CD4-positive, alpha-beta T cell (primary cell): ENCODE data around the gene ZNF175. TPM values are rescaled to one million over a fixed set of nuclear protein-coding genes. Genes with fewer than 3 reads are reported as not detected.

Source experiments
- ATAC-seq: fragments of 200-7000 bp; cut with Tn5 transposase; one replicate; pipeline ENCODE4 v1.10.0; 2022; ENCODE audit warnings: mild to moderate bottlenecking; ENCODE audit not compliant: poor library complexity
- CTCF ChIA-PET: fragments of 350-600 bp; sonication (Branson Sonifier 250); formaldehyde crosslinking; loops from one replicate; lab custom pipeline; 2021; ENCODE audit warnings: antibody characterized with exemption, inconsistent platforms; lab: Charles Lee
- POLR2A ChIA-PET: fragments of 350-600 bp; sonication (Branson Sonifier 250); formaldehyde crosslinking; loops from one replicate; lab custom pipeline; 2021; ENCODE audit warnings: antibody characterized with exemption, inconsistent platforms; lab: Charles Lee
- DNase-seq, 14 experiments: peaks; one replicate each; pipeline ENCODE4 v3.0.0-alpha.2; 2013 to 2020; ENCODE audit warnings: mixed read lengths in 2 of 14
- H3K27ac ChIP-seq, 2 donors: one replicate each; pipeline versions ENCODE4 v1.5.1 to v1.7.0; 2013; ENCODE audit warnings: low read length in 2 of 2, low read depth in 1 of 2, mild to moderate bottlenecking in 1 of 2
- H3K27me3 ChIP-seq, 2 experiments: 1 replicate in 1 of 2; 2 replicates in 1 of 2; pipeline versions ENCODE4 v1.6.1 to v1.7.0; 2013; ENCODE audit warnings: low read length in 2 of 2, control low read depth in 1 of 2, mild to moderate bottlenecking in 1 of 2, moderate library complexity in 1 of 2; ENCODE audit not compliant: insufficient read depth in 2 of 2, control insufficient read depth in 1 of 2
- H3K36me3 ChIP-seq: one replicate; pipeline ENCODE4 v1.6.1; 2013; ENCODE audit warnings: low read length, control low read depth; ENCODE audit not compliant: insufficient read depth
- H3K4me1 ChIP-seq: one replicate; pipeline ENCODE4 v1.6.1; 2013; ENCODE audit warnings: low read length, control low read depth; ENCODE audit not compliant: insufficient read depth
- H3K4me3 ChIP-seq: one replicate; pipeline ENCODE4 v1.5.1; 2013; ENCODE audit warnings: mild to moderate bottlenecking, low read length, moderate library complexity
- H3K9me3 ChIP-seq, 2 experiments: 1 replicate in 1 of 2; 2 replicates in 1 of 2; pipeline versions ENCODE4 v1.6.1 to v1.7.0; 2013; ENCODE audit warnings: low read length in 2 of 2, mild to moderate bottlenecking in 2 of 2, control low read depth in 1 of 2, moderate library complexity in 1 of 2; ENCODE audit not compliant: control insufficient read depth in 1 of 2, insufficient read depth in 1 of 2
- H3K27ac Mint-ChIP-seq: one replicate; pipeline ENCODE4 v1.8.0; 2020; ENCODE audit warnings: mixed read lengths
- H3K27me3 Mint-ChIP-seq: one replicate; pipeline ENCODE4 v1.8.0; 2021; ENCODE audit warnings: mixed read lengths
- H3K36me3 Mint-ChIP-seq: one replicate; pipeline ENCODE4 v1.8.0; 2021; ENCODE audit warnings: low read depth, mixed read lengths
- H3K4me1 Mint-ChIP-seq: one replicate; pipeline ENCODE4 v1.8.0; 2021; ENCODE audit warnings: low read depth, mixed read lengths
- H3K4me3 Mint-ChIP-seq: one replicate; pipeline ENCODE4 v1.8.0; 2020; ENCODE audit warnings: mild to moderate bottlenecking, mixed read lengths
- H3K9me3 Mint-ChIP-seq: one replicate; pipeline ENCODE4 v1.8.0; 2020; ENCODE audit warnings: mixed read lengths
- CTCF ChIP-seq: fragments of 200-600 bp; IDR thresholded peaks from one replicate; pipeline ENCODE4 v1.8.0; 2022; ENCODE audit warnings: antibody characterized with exemption, mild to moderate bottlenecking
- intact Hi-C, 2 experiments: fragments of 100-400 bp; cut with DNase I in 1 of 2; cut with micrococcal nuclease in 1 of 2; formaldehyde crosslinking; loops; one replicate each; pipeline versions ENCODE4 v1.15.1 to v1.9.0; 2023 to 2025; cut with DNase I, micrococcal nuclease
- total RNA-seq, 174 experiments: library from RNA in 2 of 174; stranded (reverse) in 2 of 174; gene quantifications; one replicate each; pipeline ENCODE4 v1.2.3 and lab custom pipeline; 2021 to 2026

Gene ZNF175
- total RNA-seq, 2 experiments from 2014 or later: 1.1 to 1.9 TPM

- Mint-ChIP-seq H3K27me3 (no peaks in the 10 kb centered on the region), H3K4me3 (no peak overlapping the region), H3K27ac (no peak overlapping the region), H3K4me1 (no peaks in the 10 kb centered on the region), H3K36me3 (peaks cover 73% of the 10 kb centered on the region), H3K9me3 (peaks cover 19% of the 10 kb centered on the region)
- Histone ChIP-seq H3K4me3 (no peak overlapping the region), H3K36me3 (peaks cover 46% of the 10 kb centered on the region), H3K27ac (no peak overlapping the region), H3K4me1 (no peaks in the 10 kb centered on the region), H3K27me3 (no peaks in the 10 kb centered on the region), H3K9me3 (peaks cover 21 to 68% of the 10 kb centered on the region in 2 experiments)
- ATAC-seq: no peak
- DNase-seq: no peak
- CTCF ChIA-PET: no interaction called here
- intact Hi-C loops: no loop called here
- POLR2A ChIA-PET: no interaction called here
- TF ChIP-seq CTCF: no peak
These were observed 15.7 kb downstream of the ZNF175 start for GRCh38 chr19:51586799-51587198.

GRCh38 chr19:51587264-51588191 lies 16.4 kb downstream of the ZNF175 start:
- Mint-ChIP-seq H3K36me3 (peaks cover 71% of the 10 kb centered on the region), H3K27me3 (no peaks in the 10 kb centered on the region)

GRCh38 chr19:51589511-51589910 lies 18.4 kb downstream of the ZNF175 start:
- peaks cover 64% of the 10 kb centered on the region for H3K36me3 Mint-ChIP-seq
- no peak for ATAC-seq
- intact Hi-C loops: no loop called here
- H3K4me3 Mint-ChIP-seq: no peak overlapping the region
- peaks cover 20% of the 10 kb centered on the region for H3K4me1 Mint-ChIP-seq
- H3K9me3 Mint-ChIP-seq: peaks cover 14% of the 10 kb centered on the region
- no peak overlapping the region for H3K4me3 ChIP-seq
- H3K27me3 ChIP-seq: no peaks in the 10 kb centered on the region
- peaks cover 15% of the 10 kb centered on the region for H3K4me1 ChIP-seq
- ChIA-PET CTCF (no interaction called here), POLR2A (no interaction called here)
- peaks cover 21 to 57% of the 10 kb centered on the region in 2 experiments for H3K9me3 ChIP-seq
- peaks cover 23% of the 10 kb centered on the region for H3K36me3 ChIP-seq
- no peak overlapping the region for H3K27ac ChIP-seq
- H3K27ac Mint-ChIP-seq: no peak overlapping the region
- DNase-seq: no peak
- no peak for TF ChIP-seq CTCF
- H3K27me3 Mint-ChIP-seq: no peaks in the 10 kb centered on the region

More at GRCh38 chr19:51587264-51588191, 16.4 kb downstream of the ZNF175 start:
- Histone ChIP-seq H3K36me3 (peaks cover 40% of the 10 kb centered on the region), H3K27ac (no peak overlapping the region), H3K9me3 (peaks cover 24 to 68% of the 10 kb centered on the region in 2 experiments), H3K4me1 (no peaks in the 10 kb centered on the region), H3K27me3 (no peaks in the 10 kb centered on the region), H3K4me3 (no peak overlapping the region)
- no peak overlapping the region for H3K27ac Mint-ChIP-seq
- peaks cover 5% of the 10 kb centered on the region for H3K4me1 Mint-ChIP-seq
- ATAC-seq: no peak
- ChIA-PET POLR2A (no interaction called here), CTCF (no interaction called here)
- H3K4me3 Mint-ChIP-seq: no peak overlapping the region
- intact Hi-C loops: no loop called here
- no peak for DNase-seq
- H3K9me3 Mint-ChIP-seq: peaks cover 19% of the 10 kb centered on the region
- TF ChIP-seq CTCF: no peak
